ENCODE data around the gene KCNK5.

The KCNK5 gene

GRCh38 chr6:39204646-39205244 lies 24.5 kb downstream of the KCNK5 start:
- DNase-seq (ENCODE audit: low spot score): no peak
- Histone ChIP-seq H3K4me3 (no peak overlapping the region), H3K27ac (no peak overlapping the region)
- TF ChIP-seq, protein P1, sequence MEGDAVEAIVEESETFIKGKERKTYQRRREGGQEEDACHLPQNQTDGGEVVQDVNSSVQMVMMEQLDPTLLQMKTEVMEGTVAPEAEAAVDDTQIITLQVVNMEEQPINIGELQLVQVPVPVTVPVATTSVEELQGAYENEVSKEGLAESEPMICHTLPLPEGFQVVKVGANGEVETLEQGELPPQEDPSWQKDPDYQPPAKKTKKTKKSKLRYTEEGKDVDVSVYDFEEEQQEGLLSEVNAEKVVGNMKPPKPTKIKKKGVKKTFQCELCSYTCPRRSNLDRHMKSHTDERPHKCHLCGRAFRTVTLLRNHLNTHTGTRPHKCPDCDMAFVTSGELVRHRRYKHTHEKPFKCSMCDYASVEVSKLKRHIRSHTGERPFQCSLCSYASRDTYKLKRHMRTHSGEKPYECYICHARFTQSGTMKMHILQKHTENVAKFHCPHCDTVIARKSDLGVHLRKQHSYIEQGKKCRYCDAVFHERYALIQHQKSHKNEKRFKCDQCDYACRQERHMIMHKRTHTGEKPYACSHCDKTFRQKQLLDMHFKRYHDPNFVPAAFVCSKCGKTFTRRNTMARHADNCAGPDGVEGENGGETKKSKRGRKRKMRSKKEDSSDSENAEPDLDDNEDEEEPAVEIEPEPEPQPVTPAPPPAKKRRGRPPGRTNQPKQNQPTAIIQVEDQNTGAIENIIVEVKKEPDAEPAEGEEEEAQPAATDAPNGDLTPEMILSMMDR (IDR thresholded peaks at IDR 0.05): no peak

GRCh38 chr6:39204160-39204495 lies 25.1 kb downstream of the KCNK5 start:
- TF ChIP-seq, protein P1 (IDR thresholded peaks at IDR 0.05): no peak
- no peak overlapping the region for H3K27ac ChIP-seq
- DNase-seq (ENCODE audit: low spot score): no peak
- H3K4me3 ChIP-seq: no peak overlapping the region

DNA sequence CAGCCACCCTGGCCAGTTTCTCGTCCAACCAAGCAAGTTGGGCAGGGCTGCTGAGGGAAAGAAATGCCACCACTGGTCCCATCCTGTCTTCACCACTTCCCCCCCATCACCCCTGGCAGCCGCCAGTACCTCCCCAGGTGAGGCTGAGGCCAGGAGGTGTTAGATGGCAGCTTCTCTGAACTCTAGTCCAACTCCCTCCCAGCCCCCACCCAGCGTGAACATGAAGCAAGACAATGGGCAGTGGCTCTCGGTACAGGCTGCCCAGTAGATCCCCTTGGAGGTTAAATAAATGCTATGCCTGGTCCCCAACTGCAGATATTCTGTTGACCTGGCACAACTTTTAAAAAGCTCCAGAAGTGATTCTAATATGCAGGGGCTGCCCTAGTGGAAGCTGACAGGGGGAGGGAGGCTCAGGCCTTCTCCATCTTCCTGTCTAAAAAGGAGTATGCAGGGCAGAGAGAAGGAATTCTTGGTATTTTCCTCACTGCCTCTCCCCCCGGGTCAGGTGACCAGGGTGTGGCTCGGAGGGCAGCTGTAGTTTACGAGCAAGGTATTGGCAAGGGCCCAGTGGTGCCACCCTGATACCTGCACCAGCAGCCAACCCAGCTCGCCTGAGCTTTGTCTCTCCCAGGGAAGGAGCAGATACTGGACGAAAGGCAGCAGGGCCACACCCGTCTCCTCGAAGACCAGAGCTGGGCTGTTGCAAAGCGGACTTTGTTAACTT lies 25.7 kb downstream of the KCNK5 start:
- no peak for DNase-seq (ENCODE audit: low spot score)
- no peak overlapping the region for H3K4me3 ChIP-seq
- H3K27ac ChIP-seq: no peak overlapping the region
- TF ChIP-seq, protein P1 (IDR thresholded peaks at IDR 0.05): no peak

DNA sequence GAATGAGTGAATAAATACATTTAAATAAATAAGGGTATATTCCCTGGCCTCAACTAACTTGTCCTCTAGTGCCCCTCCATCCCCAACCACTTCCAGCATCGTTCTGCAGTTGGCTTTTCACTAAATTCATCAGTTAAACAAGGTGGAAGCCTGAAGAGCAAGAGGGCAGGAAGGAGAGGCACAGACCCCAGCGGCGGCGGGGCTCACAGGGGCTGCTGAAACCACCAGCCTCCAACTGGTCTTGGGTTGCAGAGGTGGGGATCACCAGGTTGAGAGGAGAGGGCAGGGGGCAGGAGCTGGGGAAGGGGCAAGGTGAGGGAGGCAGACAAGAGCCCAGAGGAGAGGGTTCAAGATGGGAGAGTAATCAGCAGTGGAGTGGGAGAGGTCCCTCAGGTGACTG lies 27.1 kb downstream of the KCNK5 start:
- TF ChIP-seq, protein P1 (IDR thresholded peaks at IDR 0.05): no peak
- Histone ChIP-seq H3K27ac (no peak overlapping the region), H3K4me3 (no peak overlapping the region)
- no peak for DNase-seq (ENCODE audit: low spot score)

DNA sequence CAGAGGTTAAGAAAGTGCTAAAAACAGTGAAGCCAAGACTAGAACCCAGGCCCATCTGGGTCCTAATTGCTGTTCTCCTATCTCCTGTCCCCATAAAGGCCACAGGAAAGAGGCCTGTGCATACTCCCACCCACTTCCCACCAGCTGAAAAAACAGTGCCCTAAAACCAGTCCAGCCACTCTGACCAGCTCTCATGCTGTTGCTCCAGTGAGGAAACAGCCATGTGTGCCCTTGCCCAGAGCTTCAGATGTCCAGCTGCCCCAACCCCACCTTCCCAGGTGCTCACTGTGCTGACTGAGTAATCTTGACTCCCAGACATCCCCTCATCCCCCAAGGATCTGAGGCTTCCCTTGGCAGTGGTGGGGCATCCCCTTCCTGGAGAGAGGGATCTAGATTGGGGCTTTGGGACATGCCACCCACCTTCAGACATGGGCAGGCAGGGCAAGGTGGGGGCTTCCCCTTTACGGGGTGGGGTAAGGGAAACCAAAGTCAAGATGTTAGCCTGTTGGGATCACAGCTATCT lies 28.7 kb downstream of the KCNK5 start:
- TF ChIP-seq, protein P1 (IDR thresholded peaks at IDR 0.05): no peak
- no peak overlapping the region for H3K27ac ChIP-seq
- no peak overlapping the region for H3K4me3 ChIP-seq
- no peak for DNase-seq (ENCODE audit: low spot score)

DNA sequence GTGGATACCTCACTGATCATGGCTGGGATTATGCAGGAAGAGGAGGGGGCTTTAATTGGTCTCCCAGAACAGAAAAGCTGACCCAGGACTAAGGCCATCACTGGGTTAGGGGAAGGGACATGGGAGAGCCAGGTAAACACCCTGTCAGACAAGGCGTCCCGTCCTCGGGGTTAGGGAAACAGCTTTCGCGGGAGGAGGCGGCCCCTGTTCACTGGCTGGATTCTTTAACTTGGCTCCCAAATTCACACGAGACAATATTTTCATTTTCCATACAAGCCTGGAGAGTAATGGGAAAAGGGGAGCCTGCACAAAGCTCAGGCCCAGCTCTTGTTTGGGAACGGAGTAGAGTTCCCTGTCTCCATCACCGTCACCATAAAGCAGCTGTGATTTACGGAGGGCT lies 29.3 kb downstream of the KCNK5 start:
- H3K27ac ChIP-seq: no peak overlapping the region
- no peak for DNase-seq (ENCODE audit: low spot score)
- no peak overlapping the region for H3K4me3 ChIP-seq
- TF ChIP-seq, protein P1 (IDR thresholded peaks at IDR 0.05): no peak
